ENCODE data around the gene KCNF1.

DNA sequence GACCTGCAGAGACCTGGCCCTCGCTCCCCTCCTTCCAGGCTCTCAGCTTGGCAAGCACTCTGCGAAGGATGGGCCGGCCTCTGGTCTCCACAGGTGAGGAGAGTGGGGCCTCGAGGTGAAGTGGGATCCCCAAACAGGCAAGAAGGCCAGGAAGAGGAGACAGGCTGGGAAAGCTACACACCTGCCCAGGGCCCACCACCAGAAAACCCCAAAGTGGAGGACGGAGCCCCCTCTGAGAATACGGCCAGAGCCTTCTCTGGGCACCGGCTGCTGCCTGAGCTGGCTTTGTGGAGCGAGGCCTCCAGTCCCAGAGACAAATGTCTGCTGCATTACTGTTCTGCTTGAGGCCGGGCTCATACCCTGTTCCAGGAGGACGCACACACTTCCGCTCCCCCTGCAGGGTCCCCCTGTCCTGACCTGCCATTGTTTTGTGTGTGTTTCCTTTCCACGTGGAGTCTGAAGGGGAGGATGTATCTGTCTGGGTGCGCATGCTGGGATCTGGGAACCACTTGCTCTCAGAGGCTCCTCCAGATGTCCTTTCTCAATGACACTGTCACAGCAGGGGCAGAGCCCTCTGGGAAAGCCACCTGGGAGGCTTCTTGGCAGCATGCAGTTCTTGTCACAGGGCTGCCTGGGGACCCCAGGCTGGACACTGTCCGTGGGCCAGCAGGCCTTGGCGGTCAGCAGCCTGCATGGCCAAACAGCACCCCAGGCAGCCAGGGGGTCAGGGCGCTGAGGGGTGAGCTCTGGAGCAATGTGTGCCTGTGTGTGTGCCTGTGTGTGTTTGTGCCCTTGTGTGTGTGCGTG, 20.8 kb downstream of the KCNF1 start:
- TF ChIP-seq, protein P1, sequence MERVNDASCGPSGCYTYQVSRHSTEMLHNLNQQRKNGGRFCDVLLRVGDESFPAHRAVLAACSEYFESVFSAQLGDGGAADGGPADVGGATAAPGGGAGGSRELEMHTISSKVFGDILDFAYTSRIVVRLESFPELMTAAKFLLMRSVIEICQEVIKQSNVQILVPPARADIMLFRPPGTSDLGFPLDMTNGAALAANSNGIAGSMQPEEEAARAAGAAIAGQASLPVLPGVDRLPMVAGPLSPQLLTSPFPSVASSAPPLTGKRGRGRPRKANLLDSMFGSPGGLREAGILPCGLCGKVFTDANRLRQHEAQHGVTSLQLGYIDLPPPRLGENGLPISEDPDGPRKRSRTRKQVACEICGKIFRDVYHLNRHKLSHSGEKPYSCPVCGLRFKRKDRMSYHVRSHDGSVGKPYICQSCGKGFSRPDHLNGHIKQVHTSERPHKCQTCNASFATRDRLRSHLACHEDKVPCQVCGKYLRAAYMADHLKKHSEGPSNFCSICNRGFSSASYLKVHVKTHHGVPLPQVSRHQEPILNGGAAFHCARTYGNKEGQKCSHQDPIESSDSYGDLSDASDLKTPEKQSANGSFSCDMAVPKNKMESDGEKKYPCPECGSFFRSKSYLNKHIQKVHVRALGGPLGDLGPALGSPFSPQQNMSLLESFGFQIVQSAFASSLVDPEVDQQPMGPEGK (CRISPR knock-in tag; IDR thresholded peaks at IDR 0.05; ENCODE audit: borderline replicate concordance): no peak
- peak; percentile 41; the same call in 1 of the 2 replicates for TF ChIP-seq TCF4 (CRISPR knock-in tag; IDR thresholded peaks at IDR 0.05; ENCODE audit: borderline replicate concordance)
- TF ChIP-seq ZFP30 (CRISPR knock-in tag; IDR thresholded peaks at IDR 0.05): no peak

Measured in SK-N-SH treated with all-trans-retinoic acid at 6 μM for 48 hours (cell line).